Activated naive CD4-positive, alpha-beta T cell treated with anti-CD3 and anti-CD28 coated beads, Interleukin-2, amount 10 ng/mL, durations not matched to agents 7 days and 5 days (primary cell): Measurements from ENCODE around the gene FAM180A.
"Not testable (repeated sequence)": the region's sequence is repeated elsewhere in the genome, so short reads cannot be mapped to it uniquely, and the experiment has no call there.

Source experiments
- CTCF ChIA-PET: fragments of 350-600 bp; sonication (Branson Sonifier 250); formaldehyde crosslinking; loops from one replicate; lab custom pipeline; 2021; ENCODE audit warnings: antibody characterized with exemption; lab: Charles Lee
- DNase-seq: peaks from one replicate; pipeline ENCODE4 v3.0.0-alpha.2; 2020
- H3K27ac Mint-ChIP-seq: one replicate; pipeline ENCODE4 v1.8.0; 2021; ENCODE audit warnings: mild to moderate bottlenecking, moderate library complexity, mixed read lengths
- H3K27me3 Mint-ChIP-seq: one replicate; pipeline ENCODE4 v1.8.0; 2021; ENCODE audit warnings: mild to moderate bottlenecking, mixed read lengths
- H3K36me3 Mint-ChIP-seq: one replicate; pipeline ENCODE4 v1.8.0; 2021; ENCODE audit warnings: mixed read lengths
- H3K4me1 Mint-ChIP-seq: one replicate; pipeline ENCODE4 v1.8.0; 2021; ENCODE audit warnings: mixed read lengths
- H3K4me3 Mint-ChIP-seq: one replicate; pipeline ENCODE4 v1.8.0; 2021; ENCODE audit warnings: mild to moderate bottlenecking, moderate library complexity, mixed read lengths
- H3K9me3 Mint-ChIP-seq: one replicate; pipeline ENCODE4 v1.8.0; 2021; ENCODE audit warnings: mixed read lengths

Gene FAM180A

DNA sequence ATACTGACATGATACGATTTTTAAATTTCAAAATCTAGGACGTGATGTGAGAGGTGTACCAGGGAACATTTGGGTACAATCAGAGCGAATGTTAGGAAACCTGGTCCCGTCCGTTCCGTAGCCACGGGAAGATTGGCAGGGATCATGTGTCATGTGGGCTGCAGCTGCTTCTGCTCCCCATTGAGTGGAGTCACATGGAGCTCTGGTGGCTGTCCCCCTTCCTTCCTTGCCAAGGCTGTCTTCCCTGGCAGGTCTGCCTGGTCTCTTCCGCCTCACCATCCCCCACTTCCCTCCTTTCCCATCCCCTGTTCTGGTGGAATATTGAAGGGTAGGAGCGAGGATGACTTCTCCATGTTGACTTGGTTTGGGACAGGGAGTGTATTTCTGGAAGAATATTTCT, 33.8 kb upstream of the FAM180A start:
- no peak for DNase-seq
- H3K4me1 Mint-ChIP-seq: no peaks in the 10 kb centered on the region
- no peak overlapping the region for H3K27ac Mint-ChIP-seq
- CTCF ChIA-PET: no interaction called here
- no peaks in the 10 kb centered on the region for H3K36me3 Mint-ChIP-seq
- no peak overlapping the region for H3K4me3 Mint-ChIP-seq
- H3K27me3 Mint-ChIP-seq: peaks cover 8% of the 10 kb centered on the region
- peaks cover 2% of the 10 kb centered on the region for H3K9me3 Mint-ChIP-seq

DNA sequence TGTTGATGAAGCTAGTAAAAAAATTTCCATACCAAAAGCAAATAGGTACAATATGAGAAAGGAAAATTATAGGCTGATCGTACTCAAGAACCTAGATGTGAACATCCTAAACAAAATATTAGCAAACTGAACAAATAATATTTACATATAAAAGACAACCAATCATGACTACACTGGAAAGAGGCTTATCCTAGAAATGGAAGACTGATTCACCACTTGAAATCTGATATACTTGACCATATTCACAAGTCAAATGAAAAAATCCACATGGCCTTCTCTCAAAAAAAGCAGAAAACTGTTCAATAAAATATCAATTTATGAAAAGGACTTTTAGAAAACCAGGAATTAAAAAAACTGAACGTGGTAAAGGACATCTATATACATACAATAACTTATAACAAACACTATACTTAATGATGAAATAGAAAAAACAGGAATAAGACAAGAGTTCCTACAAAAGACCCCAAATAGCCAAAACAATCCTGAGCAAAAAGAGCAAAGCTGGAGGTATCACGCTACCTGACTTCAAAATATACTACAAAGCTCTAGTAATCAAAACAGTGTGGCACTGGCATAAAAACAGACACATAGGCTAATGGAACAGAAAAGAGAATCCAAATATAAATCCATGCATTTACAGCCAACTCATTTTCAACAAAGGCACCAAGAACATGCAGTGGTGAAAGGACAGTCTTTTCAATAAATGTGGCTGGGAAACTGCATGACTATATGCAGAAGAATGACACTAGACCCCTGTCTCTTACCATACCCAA, 29.2 kb upstream of the FAM180A start:
- Mint-ChIP-seq H3K27me3 (peaks cover 4% of the 10 kb centered on the region), H3K9me3 (peaks cover 2% of the 10 kb centered on the region), H3K36me3 (no peaks in the 10 kb centered on the region), H3K27ac (no peak overlapping the region), H3K4me1 (no peaks in the 10 kb centered on the region), H3K4me3 (no peak overlapping the region)
- no peak for DNase-seq
- CTCF ChIA-PET: no interaction called here

DNA sequence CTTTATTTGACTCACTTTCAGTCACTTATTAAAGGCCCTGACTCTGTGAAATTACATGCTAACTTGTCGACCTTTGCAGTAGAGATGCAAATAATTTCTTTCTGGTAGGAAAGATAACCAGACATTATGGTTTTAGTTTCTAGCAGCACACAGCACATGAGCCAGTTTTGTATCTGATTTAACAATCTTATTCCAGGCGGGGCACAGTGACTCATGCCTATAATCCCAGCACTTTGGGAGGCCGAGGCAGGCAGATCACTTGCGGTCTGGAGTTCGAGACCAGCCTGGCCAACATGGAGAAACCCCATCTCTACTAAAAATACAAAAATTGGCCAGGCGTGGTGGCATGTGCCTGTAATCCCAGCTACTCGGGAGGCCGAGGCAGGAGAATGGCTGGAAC, 27.3 kb upstream of the FAM180A start:
- H3K36me3 Mint-ChIP-seq, H3K4me1 Mint-ChIP-seq, H3K27ac Mint-ChIP-seq, H3K9me3 Mint-ChIP-seq, DNase-seq, H3K4me3 Mint-ChIP-seq, CTCF ChIA-PET, H3K27me3 Mint-ChIP-seq: not testable (repeated sequence)

DNA sequence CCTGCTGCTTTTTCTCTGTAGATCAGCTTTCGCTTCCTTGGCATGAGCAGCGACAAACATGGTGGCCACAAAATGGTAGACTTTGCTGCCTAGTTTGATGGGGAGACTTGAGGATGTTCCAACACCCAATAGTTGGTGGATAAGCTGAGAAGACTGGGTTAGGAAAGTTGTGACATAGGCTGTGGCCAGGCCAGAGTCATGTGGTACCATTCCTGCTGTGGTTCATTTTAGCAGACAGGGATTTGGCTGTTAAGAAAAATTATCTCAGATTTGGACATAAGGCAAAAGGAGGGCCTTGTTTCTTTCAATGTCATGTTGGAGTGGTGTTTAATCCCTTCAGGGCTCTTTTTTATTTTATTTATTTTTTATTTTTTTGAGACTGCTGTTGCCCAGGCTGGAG, 26.6 kb upstream of the FAM180A start:
- CTCF ChIA-PET: no interaction called here
- Mint-ChIP-seq H3K4me1 (no peaks in the 10 kb centered on the region), H3K27ac (no peak overlapping the region), H3K36me3 (no peaks in the 10 kb centered on the region), H3K4me3 (no peak overlapping the region), H3K9me3 (peaks cover 2% of the 10 kb centered on the region), H3K27me3 (no peaks in the 10 kb centered on the region)
- no peak for DNase-seq

DNA sequence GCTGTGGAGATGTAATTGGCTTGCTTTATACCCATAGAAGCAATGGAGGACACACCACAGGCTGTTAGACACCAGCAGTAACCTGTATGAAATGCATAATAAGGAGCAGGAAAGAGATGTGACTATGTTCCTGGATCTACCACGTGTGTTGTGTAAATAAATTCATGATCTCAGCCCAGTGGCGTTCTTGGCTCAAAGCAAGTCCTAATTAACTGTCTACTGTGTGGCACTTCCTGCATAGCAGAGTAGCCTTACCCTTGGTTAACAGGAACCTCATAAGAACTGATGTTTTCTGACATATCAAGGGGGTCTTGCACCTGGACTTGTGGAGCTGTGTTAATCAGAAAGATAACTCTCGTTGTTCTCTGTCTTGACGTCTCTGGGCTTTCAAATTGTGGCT, 25.7 kb upstream of the FAM180A start:
- CTCF ChIA-PET: no interaction called here
- no peaks in the 10 kb centered on the region for H3K36me3 Mint-ChIP-seq
- DNase-seq: no peak

DNA sequence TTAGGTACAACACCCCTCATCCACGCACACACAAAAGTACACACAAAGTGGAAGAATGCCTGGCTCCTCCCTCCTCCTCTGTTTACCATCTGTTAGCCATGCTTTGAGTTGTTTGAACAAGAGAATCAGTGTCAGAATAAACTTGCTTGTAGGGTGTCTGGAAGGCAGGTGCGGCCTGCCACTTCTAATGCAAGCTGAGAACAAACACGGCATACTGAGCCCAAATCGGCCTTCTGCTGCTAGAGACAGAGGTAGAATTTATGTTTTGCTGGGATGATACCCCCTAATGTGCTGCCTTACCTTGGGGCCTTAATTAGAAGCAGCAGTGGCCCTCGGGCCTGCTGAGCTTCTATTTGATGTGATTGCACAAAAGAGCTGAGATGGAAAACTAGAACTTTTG, 24.9 kb upstream of the FAM180A start:
- CTCF ChIA-PET: no interaction called here
- Mint-ChIP-seq H3K27me3 (peaks cover under 1% of the 10 kb centered on the region), H3K9me3 (peaks cover 2% of the 10 kb centered on the region), H3K4me1 (no peaks in the 10 kb centered on the region), H3K36me3 (no peaks in the 10 kb centered on the region), H3K4me3 (no peak overlapping the region), H3K27ac (no peak overlapping the region)
- DNase-seq: no peak

More for the DNA sequence above, 25.7 kb upstream of the FAM180A start:
- Mint-ChIP-seq H3K4me3 (no peak overlapping the region), H3K27ac (no peak overlapping the region), H3K9me3 (peaks cover 2% of the 10 kb centered on the region), H3K4me1 (no peaks in the 10 kb centered on the region), H3K27me3 (no peaks in the 10 kb centered on the region)

DNA sequence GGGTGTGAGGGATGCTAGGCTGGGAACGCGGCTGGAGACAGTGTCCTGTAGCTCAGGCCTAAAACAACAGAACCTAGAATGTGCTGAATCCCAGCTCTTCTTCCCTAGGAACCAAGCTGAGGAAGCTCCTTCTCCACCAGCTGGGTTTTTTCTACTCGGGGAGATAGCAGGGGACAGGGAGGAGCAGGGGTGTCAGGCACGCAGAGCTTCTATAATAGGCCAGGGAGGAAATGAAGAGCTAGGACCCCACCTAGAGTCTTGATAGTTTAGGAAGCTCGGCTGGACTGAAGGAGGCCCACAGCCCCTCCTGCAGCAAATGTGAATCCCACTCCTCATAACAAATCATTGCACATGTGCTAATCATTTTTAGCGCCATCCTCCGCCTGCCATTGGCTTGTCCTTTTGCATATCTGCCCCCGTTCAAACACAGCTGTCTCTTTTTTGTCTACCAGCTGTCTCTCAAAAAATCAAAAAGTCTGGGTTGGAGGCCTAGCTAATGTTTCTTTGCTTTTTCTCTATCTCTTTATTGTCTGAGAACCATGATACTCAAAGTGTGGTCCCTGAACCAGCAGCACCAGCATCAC, 24.1 kb upstream of the FAM180A start:
- Mint-ChIP-seq H3K27me3 (peaks cover 6% of the 10 kb centered on the region), H3K36me3 (no peaks in the 10 kb centered on the region), H3K4me1 (no peaks in the 10 kb centered on the region), H3K9me3 (no peaks in the 10 kb centered on the region), H3K27ac (no peak overlapping the region), H3K4me3 (no peak overlapping the region)
- CTCF ChIA-PET: no interaction called here
- no peak for DNase-seq

DNA sequence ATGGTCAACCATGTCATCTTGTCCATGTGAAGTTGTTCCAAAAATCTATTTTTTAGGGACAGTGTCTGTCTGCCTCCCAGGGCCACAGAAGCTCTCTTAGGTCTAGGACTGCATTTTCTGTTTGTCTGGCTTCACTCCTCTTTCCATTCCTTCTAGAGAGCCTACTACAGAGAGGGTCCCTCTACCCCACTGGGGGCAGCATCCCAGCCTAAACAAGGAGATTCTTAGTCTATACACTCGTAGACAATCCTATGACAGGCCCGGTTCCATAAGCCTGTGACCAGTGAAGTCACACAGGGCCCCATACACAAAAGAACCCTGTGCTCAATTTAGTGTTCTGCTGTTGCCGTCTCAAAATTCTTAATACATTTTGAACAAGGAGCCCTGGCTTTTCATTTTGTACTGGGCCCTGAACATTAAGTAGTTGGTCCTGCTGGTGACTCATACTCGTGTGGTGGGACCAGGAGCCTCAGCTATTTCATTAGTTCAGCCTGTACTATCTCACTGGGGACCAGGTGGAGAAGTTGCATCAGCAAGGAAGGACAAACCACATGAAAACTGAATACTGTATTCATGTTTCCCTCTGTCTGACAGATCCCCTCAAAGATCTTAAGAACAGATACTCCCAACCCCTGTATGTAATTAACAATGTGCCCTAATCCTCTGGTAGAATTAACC, 23.5 kb upstream of the FAM180A start:
- DNase-seq: no peak
- Mint-ChIP-seq H3K4me3 (no peak overlapping the region), H3K36me3 (no peaks in the 10 kb centered on the region), H3K4me1 (no peaks in the 10 kb centered on the region), H3K9me3 (no peaks in the 10 kb centered on the region), H3K27me3 (peaks cover 6% of the 10 kb centered on the region), H3K27ac (no peak overlapping the region)
- CTCF ChIA-PET: no interaction called here

DNA sequence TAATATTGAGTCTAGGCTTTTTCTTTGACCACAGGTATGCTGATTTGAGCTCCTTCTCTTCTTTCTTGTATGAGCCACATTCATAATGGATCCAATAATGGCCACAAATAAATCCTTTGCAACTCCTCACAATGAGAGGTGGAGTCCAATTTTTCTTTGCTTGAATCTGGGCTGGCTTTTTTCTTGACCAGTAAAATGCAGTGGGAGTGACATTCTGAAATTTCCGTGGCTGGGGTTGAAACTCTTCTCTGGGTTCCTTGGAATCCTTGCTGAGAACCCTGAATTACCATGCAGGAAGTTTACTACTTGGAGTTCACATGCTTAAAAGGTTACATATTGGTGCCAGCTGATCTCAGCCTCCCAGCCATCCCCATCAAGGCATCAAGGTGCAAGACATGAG, 22.4 kb upstream of the FAM180A start:
- no peak overlapping the region for H3K27ac Mint-ChIP-seq
- no peaks in the 10 kb centered on the region for H3K36me3 Mint-ChIP-seq
- H3K27me3 Mint-ChIP-seq: peaks cover 10% of the 10 kb centered on the region
- no peaks in the 10 kb centered on the region for H3K4me1 Mint-ChIP-seq
- H3K9me3 Mint-ChIP-seq: no peaks in the 10 kb centered on the region
- CTCF ChIA-PET: no interaction called here
- H3K4me3 Mint-ChIP-seq: no peak overlapping the region
- no peak for DNase-seq

DNA sequence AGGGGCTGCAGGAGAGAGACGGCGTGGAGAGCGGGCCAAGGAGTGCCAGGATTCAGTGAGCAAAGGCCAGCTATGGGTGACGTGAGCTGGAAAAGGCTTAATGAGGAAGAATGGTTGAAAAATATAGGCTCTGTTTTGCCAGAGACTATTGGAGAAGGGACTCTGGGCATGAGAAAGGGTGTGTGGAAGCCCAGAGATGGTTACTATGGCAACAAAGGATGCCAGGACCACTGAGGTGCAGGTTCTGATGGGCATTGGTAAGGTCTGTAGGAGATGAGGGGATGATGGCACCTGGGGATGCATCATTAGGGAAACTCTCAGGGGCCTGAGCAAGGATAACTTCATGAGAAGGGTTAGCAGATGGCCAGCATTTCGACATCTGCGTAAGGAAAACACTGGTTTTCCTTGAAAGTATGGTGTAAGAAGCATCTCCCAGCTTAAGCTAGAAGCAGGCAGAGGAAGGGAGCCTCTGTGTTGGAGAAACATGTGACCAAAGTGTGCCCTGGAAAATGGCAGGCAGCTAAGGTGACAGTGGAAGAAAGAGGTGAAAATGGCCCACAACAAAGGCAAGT, 21.6 kb upstream of the FAM180A start:
- no peak for DNase-seq
- Mint-ChIP-seq H3K4me3 (no peak overlapping the region), H3K27me3 (peaks cover 13% of the 10 kb centered on the region), H3K4me1 (no peaks in the 10 kb centered on the region), H3K9me3 (no peaks in the 10 kb centered on the region), H3K27ac (no peak overlapping the region), H3K36me3 (no peaks in the 10 kb centered on the region)
- CTCF ChIA-PET: no interaction called here

DNA sequence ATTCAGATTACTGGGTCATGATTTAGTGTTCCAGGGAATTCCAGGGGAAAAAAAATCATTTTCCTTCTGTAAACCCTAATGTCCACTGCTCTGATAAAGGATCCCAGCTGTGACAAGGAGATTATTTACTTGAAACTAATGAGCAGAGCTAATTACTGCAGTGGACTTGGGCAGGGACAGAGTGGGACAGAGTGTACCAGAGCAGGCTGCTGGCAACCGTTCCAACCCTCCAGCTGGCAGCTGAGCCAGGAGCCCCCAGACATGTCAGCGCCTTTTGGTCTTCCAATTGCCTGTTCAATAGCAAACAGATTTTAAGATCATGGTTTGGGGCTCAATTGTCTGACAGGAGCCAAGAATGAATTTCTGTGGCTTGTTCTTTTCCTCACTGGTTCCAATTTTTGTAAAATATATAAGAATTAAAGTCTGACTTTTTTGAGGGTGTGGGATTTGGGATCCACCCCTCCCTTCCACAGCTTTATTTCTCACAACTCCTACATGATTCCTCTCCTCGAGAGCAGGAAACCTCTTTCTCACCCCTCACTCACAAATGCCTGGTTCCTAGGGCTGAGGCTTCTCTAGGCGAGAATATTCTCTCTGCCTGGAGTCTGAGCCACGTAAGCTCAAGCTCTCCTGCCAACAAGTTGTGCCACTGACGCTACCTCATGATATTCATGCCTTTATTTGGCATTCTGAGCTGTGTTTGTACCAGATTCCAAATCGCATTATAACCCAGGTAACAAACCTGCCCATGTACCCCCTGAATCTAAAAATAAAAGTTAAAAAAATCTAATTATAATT, 20.6 kb upstream of the FAM180A start:
- no peak for DNase-seq
- H3K4me3 Mint-ChIP-seq: no peak overlapping the region
- no peak overlapping the region for H3K27ac Mint-ChIP-seq
- H3K27me3 Mint-ChIP-seq: peaks cover 18% of the 10 kb centered on the region
- no peaks in the 10 kb centered on the region for H3K9me3 Mint-ChIP-seq
- no peaks in the 10 kb centered on the region for H3K4me1 Mint-ChIP-seq
- H3K36me3 Mint-ChIP-seq: no peaks in the 10 kb centered on the region
- CTCF ChIA-PET: no interaction called here

DNA sequence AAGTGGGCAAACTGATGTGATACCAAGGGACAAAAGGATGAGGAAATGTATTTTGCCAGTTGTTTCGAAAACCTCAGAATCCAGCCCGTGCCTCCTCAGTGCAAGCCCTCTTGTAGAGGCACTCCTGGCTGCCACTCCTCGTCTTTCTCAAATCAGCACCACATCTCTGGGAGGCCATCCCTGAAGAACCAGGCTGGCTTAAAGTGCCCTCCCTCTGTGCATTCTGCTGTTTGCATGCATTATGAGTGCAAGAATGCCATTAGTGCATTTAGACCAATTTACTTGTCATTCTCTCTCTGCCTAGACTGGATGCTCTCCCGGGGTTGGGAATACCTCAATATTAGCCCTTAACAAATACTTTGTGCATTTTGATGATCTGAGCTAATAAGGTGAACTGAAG, 19.9 kb upstream of the FAM180A start:
- H3K27ac Mint-ChIP-seq: no peak overlapping the region
- no peaks in the 10 kb centered on the region for H3K9me3 Mint-ChIP-seq
- H3K4me1 Mint-ChIP-seq: no peaks in the 10 kb centered on the region
- CTCF ChIA-PET: no interaction called here
- H3K4me3 Mint-ChIP-seq: no peak overlapping the region
- no peaks in the 10 kb centered on the region for H3K36me3 Mint-ChIP-seq
- peaks cover 18% of the 10 kb centered on the region for H3K27me3 Mint-ChIP-seq
- DNase-seq: no peak

DNA sequence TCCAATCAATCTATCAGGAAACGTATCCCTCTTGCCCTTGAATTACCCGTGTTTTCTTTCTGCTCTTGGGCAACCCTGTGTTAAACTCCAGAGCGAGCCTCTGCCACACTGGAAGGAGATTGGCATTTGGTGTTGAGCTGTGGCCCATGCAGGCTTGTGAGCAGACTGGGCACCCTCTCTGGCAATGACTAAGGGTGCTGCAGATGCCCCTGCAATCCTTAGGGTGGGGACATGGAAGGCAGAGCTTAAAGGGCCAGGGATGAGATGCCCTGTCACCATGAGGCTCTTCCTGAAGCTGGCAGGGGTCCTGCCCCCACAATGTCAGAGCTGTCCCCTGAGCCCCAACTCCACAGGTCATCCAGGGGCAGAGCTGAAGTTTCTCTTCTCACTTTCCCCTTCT, 19.5 kb upstream of the FAM180A start:
- Mint-ChIP-seq H3K9me3 (no peaks in the 10 kb centered on the region), H3K36me3 (no peaks in the 10 kb centered on the region), H3K4me1 (no peaks in the 10 kb centered on the region), H3K4me3 (no peak overlapping the region), H3K27ac (no peak overlapping the region), H3K27me3 (peaks cover 18% of the 10 kb centered on the region)
- no peak for DNase-seq
- CTCF ChIA-PET: no interaction called here

DNA sequence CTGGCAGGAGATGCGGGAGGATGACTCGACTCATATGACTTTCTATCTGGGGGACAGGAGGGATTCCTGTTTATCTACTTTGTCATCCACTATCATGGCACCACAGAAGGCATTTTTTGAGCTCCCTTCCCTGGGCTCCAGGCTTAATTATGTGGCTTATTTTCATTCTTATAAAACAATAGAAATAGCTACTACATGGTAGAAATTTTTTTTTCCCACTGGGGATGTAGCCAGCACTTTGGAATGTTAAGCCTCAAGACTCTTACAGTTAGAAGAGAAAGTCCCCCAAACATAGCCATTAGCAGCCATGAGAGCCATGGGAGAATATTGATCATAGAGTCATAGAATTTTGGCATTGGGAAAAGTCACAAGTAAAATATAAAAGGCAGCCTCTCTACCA, 14.6 kb upstream of the FAM180A start:
- Mint-ChIP-seq H3K4me3 (no peak overlapping the region), H3K27me3 (peaks cover 36% of the 10 kb centered on the region), H3K27ac (no peak overlapping the region), H3K9me3 (no peaks in the 10 kb centered on the region), H3K36me3 (no peaks in the 10 kb centered on the region), H3K4me1 (no peaks in the 10 kb centered on the region)
- DNase-seq: no peak
- CTCF ChIA-PET: no interaction called here
